A549 (cell line): ENCODE results near the gene GALNT18.

Source experiments
- CHD2 ChIP-seq: fragments of 150-350 bp; IDR thresholded peaks from 2 replicates; pipeline ENCODE4 v1.6.1; 2014; ENCODE audit warnings: low read length; ENCODE audit not compliant: partially characterized antibody
- CTCF ChIP-seq: fragments of >200 bp; sonication (Bioruptor Twin); formaldehyde crosslinking; IDR thresholded peaks from 3 replicates; pipeline ENCODE4 v1.5.1; 2016
- EP300 ChIP-seq, 2 experiments: fragments of >200 bp; sonication (Bioruptor Twin); formaldehyde crosslinking; IDR thresholded peaks; 2 replicates in 1 of 2; 3 replicates in 1 of 2; pipeline ENCODE4 v1.6.1; 2016 to 2017
- ESRRA ChIP-seq: fragments of 150-350 bp; IDR thresholded peaks from 2 replicates; pipeline ENCODE4 v1.6.1; 2014; ENCODE audit warnings: mild to moderate bottlenecking, low read length, borderline replicate concordance
- KDM5A ChIP-seq: fragments of 200-600 bp; sonication (generic); IDR thresholded peaks from 2 replicates; pipeline ENCODE4 v1.6.1; 2016; ENCODE audit warnings: antibody characterized with exemption, mild to moderate bottlenecking
- MYC ChIP-seq: IDR thresholded peaks from 2 replicates; pipeline ENCODE4 v1.6.1; 2012; ENCODE audit warnings: mild to moderate bottlenecking, inconsistent platforms, low read length, improper control_type of control experiment, borderline replicate concordance
- NFE2L2 ChIP-seq: fragments of 150-350 bp; conservative IDR thresholded peaks from 2 replicates; pipeline ENCODE4 v1.6.1; 2014; ENCODE audit warnings: low read length
- RFX5 ChIP-seq: fragments of 450-650 bp; IDR thresholded peaks from 2 replicates; pipeline ENCODE4 v1.7.1; 2014; ENCODE audit warnings: antibody characterized with exemption, mild to moderate bottlenecking, moderate library complexity
- RNF2 ChIP-seq: fragments of 200-600 bp; sonication (generic); IDR thresholded peaks from 2 replicates; pipeline ENCODE4 v1.6.1; 2016; ENCODE audit warnings: low read depth, mild to moderate bottlenecking, antibody characterized with exemption, moderate library complexity, borderline replicate concordance
- SMC3 ChIP-seq: fragments of >200 bp; sonication (Bioruptor Twin); formaldehyde crosslinking; IDR thresholded peaks from 3 replicates; pipeline ENCODE4 v1.6.1; 2018; ENCODE audit warnings: inconsistent platforms
- ZFP36 ChIP-seq: fragments of 450-650 bp; IDR thresholded peaks from 2 replicates; pipeline ENCODE4 v1.6.1; 2014; ENCODE audit warnings: borderline replicate concordance; ENCODE audit not compliant: partially characterized antibody
- TF ChIP-seq, protein P1 (sequence below): fragments of 450-650 bp; IDR thresholded peaks from 2 replicates; pipeline ENCODE4 v1.6.1; 2014; ENCODE audit warnings: antibody characterized with exemption
- TF ChIP-seq, protein P2 (sequence below): fragments of 150-350 bp; IDR thresholded peaks from 2 replicates; pipeline ENCODE4 v1.6.1; 2014; ENCODE audit warnings: low read depth, mild to moderate bottlenecking, low read length
- TF ChIP-seq, protein P3 (sequence below): IDR thresholded peaks from 2 replicates; pipeline ENCODE4 v1.6.1; 2012

DNA sequence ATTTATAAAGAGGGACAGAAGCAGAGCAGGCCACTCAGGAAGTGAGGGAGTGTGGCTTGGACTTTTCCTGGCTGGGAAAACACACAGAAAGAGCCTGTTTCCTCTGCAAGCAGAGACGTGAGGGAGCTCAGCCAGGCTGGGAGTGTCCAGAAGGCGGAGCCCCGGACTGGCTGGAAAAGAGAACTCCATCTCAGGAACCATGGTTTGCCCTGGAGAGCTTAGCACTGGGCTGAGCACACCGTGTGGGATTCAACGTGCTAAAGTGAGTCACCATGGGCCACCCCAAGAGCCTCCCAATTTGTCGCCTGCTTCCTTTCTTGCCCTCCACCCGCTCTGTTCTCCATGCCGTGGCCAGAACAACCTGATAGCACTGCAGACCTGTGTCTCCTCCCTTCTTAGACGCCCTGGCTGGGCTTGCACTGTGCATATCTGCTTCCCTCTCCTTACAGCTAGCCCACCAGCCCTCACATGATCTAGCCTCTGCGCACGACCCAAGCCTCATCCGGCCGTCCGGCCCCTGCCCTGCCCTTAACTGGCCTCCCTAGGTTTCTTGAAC, 51.8 kb downstream of the GALNT18 start:
- TF ChIP-seq MYC (no peak), SMC3 (no peak), RFX5 (no peak), EP300 (IDR thresholded peaks at IDR 0.05) (no peak), ESRRA (no peak), ZFP36 (no peak), CTCF (no peak), NFE2L2 (no peak), KDM5A (no peak), CHD2 (no peak), RNF2 (no peak)
- TF ChIP-seq, protein P1, sequence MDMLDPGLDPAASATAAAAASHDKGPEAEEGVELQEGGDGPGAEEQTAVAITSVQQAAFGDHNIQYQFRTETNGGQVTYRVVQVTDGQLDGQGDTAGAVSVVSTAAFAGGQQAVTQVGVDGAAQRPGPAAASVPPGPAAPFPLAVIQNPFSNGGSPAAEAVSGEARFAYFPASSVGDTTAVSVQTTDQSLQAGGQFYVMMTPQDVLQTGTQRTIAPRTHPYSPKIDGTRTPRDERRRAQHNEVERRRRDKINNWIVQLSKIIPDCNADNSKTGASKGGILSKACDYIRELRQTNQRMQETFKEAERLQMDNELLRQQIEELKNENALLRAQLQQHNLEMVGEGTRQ = no peak
- TF ChIP-seq, protein P2, sequence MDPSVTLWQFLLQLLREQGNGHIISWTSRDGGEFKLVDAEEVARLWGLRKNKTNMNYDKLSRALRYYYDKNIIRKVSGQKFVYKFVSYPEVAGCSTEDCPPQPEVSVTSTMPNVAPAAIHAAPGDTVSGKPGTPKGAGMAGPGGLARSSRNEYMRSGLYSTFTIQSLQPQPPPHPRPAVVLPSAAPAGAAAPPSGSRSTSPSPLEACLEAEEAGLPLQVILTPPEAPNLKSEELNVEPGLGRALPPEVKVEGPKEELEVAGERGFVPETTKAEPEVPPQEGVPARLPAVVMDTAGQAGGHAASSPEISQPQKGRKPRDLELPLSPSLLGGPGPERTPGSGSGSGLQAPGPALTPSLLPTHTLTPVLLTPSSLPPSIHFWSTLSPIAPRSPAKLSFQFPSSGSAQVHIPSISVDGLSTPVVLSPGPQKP = no peak
- TF ChIP-seq, protein P3, sequence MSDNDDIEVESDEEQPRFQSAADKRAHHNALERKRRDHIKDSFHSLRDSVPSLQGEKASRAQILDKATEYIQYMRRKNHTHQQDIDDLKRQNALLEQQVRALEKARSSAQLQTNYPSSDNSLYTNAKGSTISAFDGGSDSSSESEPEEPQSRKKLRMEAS = no peak
